Urothelium cell line (cell line): Measurements from ENCODE around the gene HDAC1.
"Not testable (repeated sequence)": the region's sequence is repeated elsewhere in the genome, so short reads cannot be mapped to it uniquely, and the experiment has no call there.

Source experiments
- DNase-seq: peaks from one replicate; pipeline ENCODE4 v3.0.0; 2011; ENCODE audit warnings: low spot score, mixed read lengths
- FAIRE-seq: peaks from 2 replicates; lab custom pipeline; 2011; peaks lifted over from hg19 to GRCh38; lab: Jason Lieb, UNC

HDAC1 gene

GRCh38 chr1:32291708-32292538, at the start of gene HDAC1:
HDAC1 (plus strand) TSS chr1:32292083; CDS start chr1:32292170, 87 bp downstream.
- FAIRE-seq, result peak; percentile 17
- DNase-seq, result peak; percentile 99

- no peak for DNase-seq
- no peak for FAIRE-seq
Observed at GRCh38 chr1:32242341-32242851, 49.5 kb upstream of the HDAC1 start.

GRCh38 chr1:32246888-32247273, 45.0 kb upstream of the HDAC1 start, which contains the start of gene FAM167B:
FAM167B (plus strand) TSS chr1:32247222; CDS start chr1:32247422, 200 bp downstream.
- FAIRE-seq (no peak), DNase-seq (no peak)

- no peak for FAIRE-seq
Observed at GRCh38 chr1:32247452-32247851, 44.4 kb upstream of the HDAC1 start.

GRCh38 chr1:32247983-32248889, 43.6 kb upstream of the HDAC1 start:
- FAIRE-seq, result no peak
- DNase-seq, result peak; percentile 82

More at GRCh38 chr1:32247452-32247851, 44.4 kb upstream of the HDAC1 start:
- DNase-seq, result no peak

- no peak for FAIRE-seq
Observed at GRCh38 chr1:32249831-32250525, 41.9 kb upstream of the HDAC1 start.

GRCh38 chr1:32250893-32251716, 40.8 kb upstream of the HDAC1 start, which contains the start of gene LCK:
LCK (plus strand) TSS chr1:32251265; CDS start chr1:32274330, 23,065 bp downstream.
- FAIRE-seq (no peak), DNase-seq (no peak)

More at GRCh38 chr1:32249831-32250525, 41.9 kb upstream of the HDAC1 start:
- no peak for DNase-seq

GRCh38 chr1:32255072-32256071, 36.5 kb upstream of the HDAC1 start:
- FAIRE-seq, result no peak
- no peak for DNase-seq

- no peak for DNase-seq
- FAIRE-seq, result no peak
Observed at GRCh38 chr1:32256473-32257226, 35.2 kb upstream of the HDAC1 start.

- FAIRE-seq (no peak), DNase-seq (no peak)
Observed at GRCh38 chr1:32257227-32257508, 34.7 kb upstream of the HDAC1 start.

- DNase-seq, FAIRE-seq: not testable (repeated sequence)
Observed at GRCh38 chr1:32263236-32263593, 28.7 kb upstream of the HDAC1 start.

- FAIRE-seq, result no peak
- DNase-seq, result no peak
Observed at GRCh38 chr1:32263744-32264143, 28.1 kb upstream of the HDAC1 start.

- FAIRE-seq, result no peak
Observed at GRCh38 chr1:32265846-32266245, 26.0 kb upstream of the HDAC1 start.

GRCh38 chr1:32266921-32267591, 24.8 kb upstream of the HDAC1 start:
- DNase-seq (no peak), FAIRE-seq (no peak)

More at GRCh38 chr1:32265846-32266245, 26.0 kb upstream of the HDAC1 start:
- DNase-seq, result no peak

GRCh38 chr1:32269744-32270143, 22.1 kb upstream of the HDAC1 start:
- no peak for FAIRE-seq

GRCh38 chr1:32272557-32273390, 19.1 kb upstream of the HDAC1 start:
- no peak for DNase-seq
- peak; percentile 98 for FAIRE-seq

More at GRCh38 chr1:32269744-32270143, 22.1 kb upstream of the HDAC1 start:
- no peak for DNase-seq
